H9 (cell line): ENCODE data around the gene MYBBP1A. TPM values are rescaled to one million over a fixed set of nuclear protein-coding genes. Genes with fewer than 3 reads are reported as not detected.

Source experiments
- DNase-seq: peaks from one replicate; pipeline ENCODE4 v3.0.0-alpha.2; 2017
- H2AFZ ChIP-seq: one replicate; pipeline ENCODE4 v1.6.1; 2013; ENCODE audit warnings: mild to moderate bottlenecking, low read length, control low read depth, moderate library complexity
- H2AK5ac ChIP-seq: 2 replicates; pipeline ENCODE4 v1.6.1; 2013; ENCODE audit warnings: low read length, control low read depth, mixed read lengths; ENCODE audit not compliant: insufficient read length
- H2BK120ac ChIP-seq: one replicate; pipeline ENCODE4 v1.6.1; 2013; ENCODE audit warnings: low read depth, mild to moderate bottlenecking, low read length, control low read depth, inconsistent platforms; ENCODE audit not compliant: poor library complexity, severe bottlenecking
- H2BK12ac ChIP-seq: 2 replicates; pipeline ENCODE4 v1.6.1; 2013; ENCODE audit warnings: low read length, control low read depth, mixed read lengths, low read depth; ENCODE audit not compliant: insufficient read length
- H2BK15ac ChIP-seq: 2 replicates; pipeline ENCODE4 v1.6.1; 2013; ENCODE audit warnings: low read depth, low read length, control low read depth
- H2BK20ac ChIP-seq: one replicate; pipeline ENCODE4 v1.6.1; 2013; ENCODE audit warnings: low read depth, mild to moderate bottlenecking, low read length, control low read depth, inconsistent platforms; ENCODE audit not compliant: poor library complexity, severe bottlenecking
- H2BK5ac ChIP-seq: 2 replicates; pipeline ENCODE4 v1.6.1; 2013; ENCODE audit warnings: low read length, control low read depth, mixed read lengths; ENCODE audit not compliant: insufficient read length
- H3K14ac ChIP-seq: 2 replicates; pipeline ENCODE4 v1.6.1; 2013; ENCODE audit warnings: low read length, control low read depth; ENCODE audit not compliant: insufficient read depth
- H3K18ac ChIP-seq: 2 replicates; pipeline ENCODE4 v1.6.1; 2013; ENCODE audit warnings: low read depth, mild to moderate bottlenecking, mixed read lengths, low read length, control low read depth; ENCODE audit not compliant: insufficient read length
- H3K23ac ChIP-seq: 2 replicates; pipeline ENCODE4 v1.6.1; 2013; ENCODE audit warnings: low read length, control low read depth, mixed read lengths, low read depth; ENCODE audit not compliant: insufficient read length
- H3K23me2 ChIP-seq: 2 replicates; pipeline ENCODE4 v1.6.1; 2013; ENCODE audit warnings: low read depth, mild to moderate bottlenecking, mixed read lengths, low read length, control low read depth; ENCODE audit not compliant: insufficient read length, poor library complexity, severe bottlenecking
- H3K27ac ChIP-seq: 2 replicates; pipeline ENCODE4 v1.5.1; 2013; ENCODE audit warnings: low read length, control low read depth, mixed read lengths, low read depth; ENCODE audit not compliant: insufficient read length
- H3K27me3 ChIP-seq: 2 replicates; pipeline ENCODE4 v1.6.1; 2013; ENCODE audit warnings: low read length, control low read depth, inconsistent platforms; ENCODE audit not compliant: insufficient read depth
- H3K4ac ChIP-seq: 2 replicates; pipeline ENCODE4 v1.6.1; 2013; ENCODE audit warnings: low read depth, mild to moderate bottlenecking, control low read depth, inconsistent platforms, low read length, moderate library complexity
- H3K4me1 ChIP-seq: 2 replicates; pipeline ENCODE4 v1.6.1; 2013; ENCODE audit warnings: low read length, control low read depth, inconsistent platforms; ENCODE audit not compliant: insufficient read depth
- H3K4me2 ChIP-seq: 2 replicates; pipeline ENCODE4 v1.6.1; 2013; ENCODE audit warnings: low read length, control low read depth, mixed read lengths; ENCODE audit not compliant: insufficient read length, insufficient read depth
- H3K56ac ChIP-seq: 2 replicates; pipeline ENCODE4 v1.6.1; 2013; ENCODE audit warnings: low read depth, mild to moderate bottlenecking, mixed read lengths, low read length, control low read depth; ENCODE audit not compliant: insufficient read length
- H3K79me1 ChIP-seq: 2 replicates; pipeline ENCODE4 v1.6.1; 2013; ENCODE audit warnings: low read depth, mild to moderate bottlenecking, moderate library complexity, low read length, control low read depth, inconsistent platforms; ENCODE audit not compliant: insufficient read depth, poor library complexity, severe bottlenecking
- H3K79me2 ChIP-seq: 2 replicates; pipeline ENCODE4 v1.6.1; 2013; ENCODE audit warnings: low read length, control low read depth, inconsistent platforms; ENCODE audit not compliant: insufficient read depth
- H3K9ac ChIP-seq: 2 replicates; pipeline ENCODE4 v1.6.1; 2013; ENCODE audit warnings: low read length, control low read depth, mixed read lengths; ENCODE audit not compliant: insufficient read length; ENCODE audit errors: extremely low read depth
- H3K9me3 ChIP-seq: one replicate; pipeline ENCODE4 v1.6.1; 2013; ENCODE audit warnings: low read depth, low read length, inconsistent platforms; ENCODE audit not compliant: control insufficient read depth
- H3T11ph ChIP-seq: one replicate; pipeline ENCODE4 v1.6.1; 2013; ENCODE audit warnings: mild to moderate bottlenecking, low read length, control low read depth, inconsistent platforms
- H4K20me1 ChIP-seq: one replicate; pipeline ENCODE4 v1.6.1; 2013; ENCODE audit not compliant: control insufficient read depth, insufficient read length, insufficient read depth
- H4K5ac ChIP-seq: 2 replicates; pipeline ENCODE4 v1.6.1; 2013; ENCODE audit warnings: low read depth, mild to moderate bottlenecking, mixed read lengths, low read length, control low read depth; ENCODE audit not compliant: insufficient read length
- H4K8ac ChIP-seq: replicated peaks from 2 replicates; pipeline ENCODE4 v1.6.1; 2013; ENCODE audit warnings: low read length, control low read depth, mixed read lengths, low read depth; ENCODE audit not compliant: insufficient read length
- H4K91ac ChIP-seq: 2 replicates; pipeline ENCODE4 v1.6.1; 2013; ENCODE audit warnings: low read depth, mild to moderate bottlenecking, moderate library complexity, mixed read lengths, low read length, control low read depth; ENCODE audit not compliant: insufficient read length
- H3K27ac Mint-ChIP-seq, 3 experiments: 2 replicates in 2 of 3; 3 replicates in 1 of 3; pipeline ENCODE4 v1.8.0; 2020 to 2021; ENCODE audit warnings: mixed read lengths in 3 of 3, mild to moderate bottlenecking in 1 of 3, moderate library complexity in 1 of 3
- H3K27me3 Mint-ChIP-seq: 2 replicates; pipeline ENCODE4 v1.8.0; 2021; ENCODE audit warnings: low read depth, mild to moderate bottlenecking, moderate library complexity, mixed read lengths
- H3K36me3 Mint-ChIP-seq, 3 experiments: 2 replicates in 2 of 3; 3 replicates in 1 of 3; pipeline ENCODE4 v1.8.0; 2020 to 2021; ENCODE audit warnings: low read depth in 3 of 3, mixed read lengths in 3 of 3; ENCODE audit not compliant: insufficient read depth in 1 of 3
- H3K4me1 Mint-ChIP-seq, 2 experiments: 2 replicates each; pipeline ENCODE4 v1.8.0; 2020; ENCODE audit warnings: mixed read lengths in 2 of 2
- H3K4me3 Mint-ChIP-seq, 2 experiments: 2 replicates in 1 of 2; 3 replicates in 1 of 2; pipeline ENCODE4 v1.8.0; 2020 to 2021; ENCODE audit warnings: mild to moderate bottlenecking in 2 of 2, mixed read lengths in 2 of 2, moderate library complexity in 1 of 2
- H3K9me3 Mint-ChIP-seq, 2 experiments: 2 replicates in 1 of 2; 3 replicates in 1 of 2; pipeline ENCODE4 v1.8.0; 2020; ENCODE audit warnings: mild to moderate bottlenecking in 2 of 2, mixed read lengths in 2 of 2, moderate library complexity in 1 of 2
- WGBS: extraction: QIAGEN DNeasy Blood & Tissue Kit; methylation state at CpG from one replicate; pipeline ENCODE4 v1.1.7; 2013; ENCODE audit warnings: missing lambda C conversion rate, low lambda C conversion rate, mixed read lengths; ENCODE audit not compliant: insufficient read length; ENCODE audit errors: extremely low coverage; 5-methylcytosine and 5-hydroxymethylcytosine counted together
- total RNA-seq: library from RNA; stranded (reverse); gene quantifications from 2 replicates; pipeline ENCODE4 v1.2.1, GENCODE V29; 2021
- TF ChIP-seq, protein P1 (sequence below): fragments of 200-600 bp; sonication (generic); conservative IDR thresholded peaks from 3 replicates; pipeline ENCODE4 v1.8.0; 2021; ENCODE audit warnings: antibody characterized with exemption, mild to moderate bottlenecking

MYBBP1A gene
- total RNA-seq, 1 experiment from 2014 or later: 181 TPM

DNA sequence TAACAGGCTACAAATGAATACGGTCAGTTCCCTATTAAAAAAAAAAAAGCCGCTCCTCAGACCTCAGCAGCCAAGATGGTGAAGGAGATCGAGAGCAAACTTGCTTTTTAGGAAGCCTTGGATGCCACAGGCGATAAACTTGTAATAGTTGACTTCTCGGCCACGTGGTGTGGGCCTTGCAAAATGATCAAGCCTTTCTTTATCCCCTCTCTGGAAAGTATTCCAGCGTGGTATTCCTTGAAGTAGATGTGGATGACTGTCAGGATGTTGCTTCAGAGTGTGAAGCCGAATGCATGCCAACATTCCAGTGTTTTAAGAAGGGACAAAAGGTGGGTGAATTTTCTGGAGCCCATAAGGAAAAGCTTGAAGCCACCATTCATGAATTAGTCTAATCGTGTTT is 16.9 kb upstream of the MYBBP1A start:
- Mint-ChIP-seq H3K9me3 (no peaks in the 10 kb centered on the region; a peak in 1 of 5 replicates), H3K4me3 (no peak overlapping the region), H3K4me1 (peaks cover 30 to 43% of the 10 kb centered on the region in 2 experiments), H3K36me3 (no peaks in the 10 kb centered on the region), H3K27me3 (peaks cover 2% of the 10 kb centered on the region), H3K27ac (no peak overlapping the region)
- Histone ChIP-seq H3K79me2 (no peaks in the 10 kb centered on the region), H2BK5ac (no peak overlapping the region), H3K4me2 (no peak overlapping the region), H2AK5ac (no peak overlapping the region), H3K14ac (no peak overlapping the region), H2BK120ac (no peak overlapping the region), H2BK15ac (no peak overlapping the region), H3K27ac (no peak overlapping the region), H3K23me2 (no peaks in the 10 kb centered on the region), H4K91ac (no peak overlapping the region), H3K23ac (no peak overlapping the region), H3K79me1 (no peaks in the 10 kb centered on the region), H3K18ac (no peak overlapping the region), H4K20me1 (no peaks in the 10 kb centered on the region), H3K9me3 (no peaks in the 10 kb centered on the region), H3T11ph (no peak overlapping the region), H2BK12ac (no peak overlapping the region), H3K4ac (no peak overlapping the region), H3K4me1 (peaks cover 3% of the 10 kb centered on the region; the same call in 1 of the 2 replicates), H2BK20ac (no peak overlapping the region), H3K56ac (no peak overlapping the region), H3K9ac (no peak overlapping the region), H4K8ac (no peak overlapping the region), H3K27me3 (no peaks in the 10 kb centered on the region), H4K5ac (no peak overlapping the region), H2AFZ (no peak overlapping the region)
- TF ChIP-seq, protein P1, sequence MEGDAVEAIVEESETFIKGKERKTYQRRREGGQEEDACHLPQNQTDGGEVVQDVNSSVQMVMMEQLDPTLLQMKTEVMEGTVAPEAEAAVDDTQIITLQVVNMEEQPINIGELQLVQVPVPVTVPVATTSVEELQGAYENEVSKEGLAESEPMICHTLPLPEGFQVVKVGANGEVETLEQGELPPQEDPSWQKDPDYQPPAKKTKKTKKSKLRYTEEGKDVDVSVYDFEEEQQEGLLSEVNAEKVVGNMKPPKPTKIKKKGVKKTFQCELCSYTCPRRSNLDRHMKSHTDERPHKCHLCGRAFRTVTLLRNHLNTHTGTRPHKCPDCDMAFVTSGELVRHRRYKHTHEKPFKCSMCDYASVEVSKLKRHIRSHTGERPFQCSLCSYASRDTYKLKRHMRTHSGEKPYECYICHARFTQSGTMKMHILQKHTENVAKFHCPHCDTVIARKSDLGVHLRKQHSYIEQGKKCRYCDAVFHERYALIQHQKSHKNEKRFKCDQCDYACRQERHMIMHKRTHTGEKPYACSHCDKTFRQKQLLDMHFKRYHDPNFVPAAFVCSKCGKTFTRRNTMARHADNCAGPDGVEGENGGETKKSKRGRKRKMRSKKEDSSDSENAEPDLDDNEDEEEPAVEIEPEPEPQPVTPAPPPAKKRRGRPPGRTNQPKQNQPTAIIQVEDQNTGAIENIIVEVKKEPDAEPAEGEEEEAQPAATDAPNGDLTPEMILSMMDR: no peak
- WGBS: no CpG with 5 or more reads among the region's 9 CpGs
- DNase-seq: no peak
